Dermis blood vessel endothelial cell (primary cell): ENCODE results near the gene CRYGB. TPM values are rescaled to one million over a fixed set of nuclear protein-coding genes. Genes with fewer than 3 reads are reported as not detected.
A peak's percentile ranks its signal among the peaks of the same experiment; 100 is the strongest.
"Not testable (repeated sequence)": the region's sequence is repeated elsewhere in the genome, so short reads cannot be mapped to it uniquely, and the experiment has no call there.

Experiments
- DNase-seq: peaks from one replicate; pipeline ENCODE4 v3.0.0; 2010
- total RNA-seq: library from RNA; depleted of rRNA; stranded (reverse); fragments of >200 nt; gene quantifications from 2 replicates; pipeline ENCODE4 v1.2.3, GENCODE V29; 2014

Gene CRYGB
- total RNA-seq, 1 donor from 2014 or later, result not detected

DNA sequence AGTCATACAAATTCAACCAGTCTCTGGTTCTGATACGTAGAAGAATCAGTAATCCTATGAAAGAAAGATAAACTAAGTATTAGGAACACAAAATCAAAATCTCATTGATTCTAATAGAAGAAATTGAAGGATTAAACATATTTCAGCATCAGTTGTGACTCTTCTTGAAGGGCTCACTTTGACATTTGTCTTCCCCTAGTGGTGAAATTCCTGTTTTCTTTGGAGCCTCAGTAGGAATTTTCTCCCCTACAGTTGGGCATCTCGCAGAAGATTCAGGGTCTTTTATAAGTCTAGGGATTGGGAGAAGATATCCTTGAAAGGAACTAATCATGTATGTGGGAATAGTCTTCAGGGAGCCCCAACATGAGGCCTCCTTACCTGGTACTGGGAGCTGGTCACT, 2.8 kb upstream of the CRYGB start:
- DNase-seq, result no peak

GRCh38 chr2:208147759-208148158, 1.8 kb upstream of the CRYGB start:
- no peak for DNase-seq

DNA sequence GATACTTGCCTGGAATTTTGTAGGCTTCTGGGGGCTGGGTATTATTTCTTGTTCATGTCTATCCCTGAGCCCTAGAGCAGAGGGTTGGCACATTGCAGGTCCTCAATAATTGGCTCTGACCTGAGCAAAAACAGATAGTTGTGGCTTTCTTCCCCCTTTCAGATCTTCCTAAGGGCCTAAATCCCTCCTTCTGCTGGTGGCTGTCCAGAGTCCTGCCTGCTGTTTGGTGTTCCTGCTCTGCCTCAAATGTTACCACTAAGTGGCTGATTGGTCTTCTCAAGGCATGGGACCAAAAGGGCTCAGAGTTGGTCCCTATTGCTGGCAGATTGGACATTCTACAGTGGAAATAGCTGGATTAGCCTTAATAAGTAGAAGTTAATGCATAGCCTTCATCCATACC, 1.1 kb upstream of the CRYGB start:
- no peak for DNase-seq

DNA sequence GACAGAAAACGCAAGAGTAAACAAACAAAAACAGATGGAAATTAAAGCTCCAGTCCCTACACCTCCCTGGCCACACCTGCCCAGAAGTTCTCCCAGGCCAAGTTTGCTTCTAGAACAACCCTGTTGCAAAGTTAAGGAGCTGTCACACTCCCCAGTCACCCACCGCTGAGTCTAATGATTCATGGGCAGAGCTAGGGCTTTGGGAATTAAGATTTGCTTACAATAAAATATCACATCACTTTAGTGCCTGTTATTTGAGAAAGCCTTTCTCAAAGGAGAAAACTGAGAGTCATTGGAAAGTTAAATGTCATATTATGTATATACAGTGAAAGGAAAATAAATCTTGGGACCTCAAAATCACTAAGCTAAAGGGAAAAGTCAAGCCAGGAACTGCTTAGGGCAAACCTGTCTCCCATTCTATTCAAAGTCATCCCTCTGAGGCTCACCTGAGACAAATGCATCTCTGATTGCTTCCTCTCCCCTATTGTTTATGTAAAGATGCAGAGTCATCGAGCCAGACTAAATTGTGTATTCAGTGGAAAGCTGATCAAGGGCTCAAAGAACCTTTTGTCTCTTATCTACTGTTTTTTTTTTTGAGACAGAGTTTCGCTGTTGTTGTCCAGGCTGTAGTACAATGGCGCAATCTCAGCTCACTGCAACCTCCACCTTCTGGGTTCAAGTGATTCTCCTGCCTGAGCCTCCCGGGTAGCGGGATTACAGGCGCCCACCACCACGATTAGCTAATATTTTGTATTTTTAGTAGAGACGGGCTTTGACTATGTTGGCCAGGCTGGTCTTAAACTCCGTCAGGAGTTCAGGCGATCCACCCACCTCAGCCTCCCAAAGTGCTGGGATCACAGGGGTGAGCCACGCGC, 2.8 kb downstream of the CRYGB start:
- no peak for DNase-seq

GRCh38 chr2:208142240-208142924, 3.6 kb downstream of the CRYGB start:
- DNase-seq, result peak; percentile 32

DNA sequence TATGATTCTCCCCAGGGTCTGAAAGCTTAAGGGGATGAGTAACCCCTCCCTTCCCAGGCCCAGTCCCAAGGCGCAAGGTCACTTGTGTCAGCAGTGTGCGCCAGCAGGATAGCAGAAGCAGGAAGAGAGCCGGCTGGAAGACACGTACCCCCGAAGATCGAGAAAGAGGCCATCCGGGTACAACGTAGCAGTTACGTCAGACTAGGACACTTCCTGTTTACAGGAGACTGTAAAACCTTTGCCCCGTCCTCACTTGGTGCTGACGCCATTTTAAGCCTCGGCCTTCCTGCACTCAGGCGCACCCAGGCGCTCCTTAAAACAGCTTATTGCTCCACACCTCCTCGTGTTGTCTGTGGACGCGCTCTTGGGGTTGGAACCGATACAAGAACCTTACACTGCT, 6.5 kb downstream of the CRYGB start:
- DNase-seq, result no peak

- DNase-seq, result not testable (repeated sequence)
These were observed 7.6 kb downstream of the CRYGB start for GRCh38 chr2:208138334-208138733.

DNA sequence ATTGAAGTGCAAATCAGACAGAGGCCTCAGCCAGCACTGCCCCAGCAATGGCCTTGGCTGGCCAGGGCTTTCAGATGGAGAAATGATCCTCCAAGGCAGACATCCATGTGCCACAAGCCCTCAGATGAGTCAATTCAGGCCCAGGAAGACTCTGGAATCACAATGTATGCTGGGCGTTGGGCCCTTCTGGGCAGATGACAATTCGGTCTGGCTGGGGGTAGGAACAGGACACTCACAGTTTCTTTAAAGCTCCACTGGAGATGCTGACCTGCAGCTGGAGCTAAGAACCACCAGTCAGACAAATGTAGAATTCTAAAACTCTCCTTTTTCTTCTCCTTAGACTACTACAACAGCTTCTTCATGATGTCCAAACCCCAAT, 9.3 kb downstream of the CRYGB start:
- no peak for DNase-seq

GRCh38 chr2:208135794-208136715, 9.9 kb downstream of the CRYGB start:
- no peak for DNase-seq

DNA sequence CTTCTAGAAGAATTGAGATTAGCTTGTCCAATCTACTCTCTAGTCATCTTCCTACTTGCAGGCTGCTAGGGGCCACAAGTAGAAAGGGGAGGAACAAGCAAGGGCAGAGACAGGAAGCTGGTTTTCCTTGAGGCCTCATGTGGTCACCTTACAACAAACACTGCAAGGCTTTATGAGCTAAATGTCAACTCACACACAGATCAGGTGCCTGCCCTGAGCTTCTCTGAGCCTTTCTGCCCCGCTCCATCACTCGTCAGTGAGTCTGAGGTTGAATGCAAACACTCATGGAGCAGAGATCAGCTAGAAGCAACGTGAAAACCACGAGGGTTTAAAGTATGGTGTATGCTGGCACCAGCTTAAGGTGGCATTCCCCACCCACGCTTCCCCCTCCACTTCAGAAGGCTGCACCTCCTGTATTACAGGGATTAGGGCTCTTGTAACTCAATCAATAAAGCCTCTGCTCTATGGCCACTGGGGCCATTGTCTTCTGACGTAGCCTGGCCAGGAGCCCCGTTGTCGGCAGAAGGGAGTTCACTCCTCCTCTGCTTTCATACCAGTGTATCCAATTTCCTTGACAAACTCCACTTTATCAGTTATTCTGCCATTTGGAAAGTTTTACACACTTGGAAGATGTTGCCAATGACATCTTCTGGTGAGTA, 10.9 kb downstream of the CRYGB start:
- DNase-seq, result no peak

GRCh38 chr2:208130712-208131110, 15.2 kb downstream of the CRYGB start:
- no peak for DNase-seq

DNA sequence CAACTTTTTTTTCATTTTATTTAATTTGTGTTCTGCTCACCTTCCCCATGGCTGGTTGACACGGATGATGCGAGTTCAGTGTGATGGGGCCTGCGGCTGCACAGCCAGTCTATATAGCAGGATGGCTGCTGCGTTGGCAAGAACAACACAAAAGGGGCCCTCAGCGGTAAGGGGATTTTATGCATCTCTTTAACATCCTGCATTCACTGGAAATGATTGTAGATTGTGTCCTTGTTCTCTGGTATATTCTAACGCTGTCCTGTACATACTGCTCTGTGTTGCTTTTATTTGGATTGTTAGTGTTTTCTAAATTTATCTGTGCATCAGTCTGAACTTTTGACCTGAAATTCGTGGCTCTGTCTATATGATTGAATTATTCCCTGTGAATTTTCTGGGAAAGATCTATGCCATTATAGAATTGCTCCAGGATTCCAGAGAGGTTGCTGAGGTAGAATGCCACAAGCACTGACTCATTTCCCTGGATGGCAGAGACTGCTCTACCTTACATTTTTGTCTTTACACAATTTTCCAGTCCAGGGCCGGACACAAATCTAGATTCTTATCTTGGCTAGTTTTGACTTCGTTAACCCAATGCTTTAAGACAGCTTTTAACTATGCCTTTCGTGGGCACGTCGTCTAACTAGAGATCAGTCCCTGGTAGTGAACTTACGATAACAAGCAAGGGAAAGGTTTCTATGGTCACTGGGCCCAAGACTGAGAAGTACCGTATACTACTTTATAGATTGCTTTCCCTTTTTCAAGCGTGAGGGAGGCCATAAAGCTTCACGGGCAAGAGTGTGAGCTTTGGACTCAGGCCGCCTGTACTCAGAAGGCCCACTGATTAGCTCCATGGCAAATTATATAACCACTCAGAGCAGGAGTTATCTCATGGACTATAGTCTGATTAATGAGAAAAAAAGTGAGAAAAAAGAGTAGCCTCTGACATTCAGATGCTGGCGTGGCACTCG, 15.9 kb downstream of the CRYGB start, which contains the start of gene CRYGC:
CRYGC (minus strand) TSS at position 85 of the 968 bp plus-strand sequence; CDS start at position 49, 36 bp downstream.
- peak; percentile 13 for DNase-seq

GRCh38 chr2:208128136-208128535, 17.8 kb downstream of the CRYGB start:
- DNase-seq, result no peak

GRCh38 chr2:208127090-208127489, 18.9 kb downstream of the CRYGB start:
- DNase-seq, result no peak

GRCh38 chr2:208125251-208125650, 20.7 kb downstream of the CRYGB start:
- no peak for DNase-seq

- DNase-seq, result not testable (repeated sequence)
These were observed 21.8 kb downstream of the CRYGB start, which contains the start of gene CRYGD for GRCh38 chr2:208124013-208124715. Gene CRYGD, minus strand, starts transcription at chr2:208124524. Its CDS starts 51 bp downstream, at chr2:208124473.

DNA sequence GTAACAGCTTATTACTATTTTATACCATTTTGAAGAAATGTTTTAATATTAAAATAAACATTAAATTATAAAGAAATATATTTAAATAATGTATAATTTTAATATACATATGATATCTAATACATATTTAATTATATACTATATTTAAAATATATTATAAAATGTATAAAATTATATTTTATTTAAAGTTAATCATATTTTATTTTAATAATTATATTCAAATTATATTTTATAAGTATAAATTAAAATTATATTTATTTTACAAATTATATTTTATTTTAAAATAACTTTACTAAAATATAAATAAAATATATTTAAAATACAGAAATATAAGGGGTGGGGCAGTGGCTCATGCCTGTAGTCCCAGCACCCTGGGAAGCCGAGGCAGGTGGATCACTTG, 23.7 kb downstream of the CRYGB start:
- DNase-seq, result no peak

DNA sequence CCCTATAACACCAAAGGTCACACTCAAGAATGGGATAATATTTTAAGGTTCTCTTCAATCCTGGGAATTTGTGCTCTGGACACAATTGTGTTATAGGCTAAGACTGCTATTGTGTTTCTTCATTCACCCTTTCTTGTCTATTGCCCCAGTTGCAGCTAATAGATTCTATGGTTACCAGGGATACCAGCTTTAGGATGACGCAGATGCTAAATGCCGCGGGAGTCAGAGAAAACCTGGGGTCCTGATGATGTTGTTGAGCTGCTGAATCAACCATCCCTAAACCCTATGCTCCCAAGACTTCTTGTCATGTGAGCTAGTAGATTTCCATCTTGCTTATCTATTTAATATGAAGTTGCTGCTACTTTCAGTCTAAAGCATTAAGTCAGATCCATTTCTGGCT, 27.0 kb downstream of the CRYGB start:
- DNase-seq, result no peak

DNA sequence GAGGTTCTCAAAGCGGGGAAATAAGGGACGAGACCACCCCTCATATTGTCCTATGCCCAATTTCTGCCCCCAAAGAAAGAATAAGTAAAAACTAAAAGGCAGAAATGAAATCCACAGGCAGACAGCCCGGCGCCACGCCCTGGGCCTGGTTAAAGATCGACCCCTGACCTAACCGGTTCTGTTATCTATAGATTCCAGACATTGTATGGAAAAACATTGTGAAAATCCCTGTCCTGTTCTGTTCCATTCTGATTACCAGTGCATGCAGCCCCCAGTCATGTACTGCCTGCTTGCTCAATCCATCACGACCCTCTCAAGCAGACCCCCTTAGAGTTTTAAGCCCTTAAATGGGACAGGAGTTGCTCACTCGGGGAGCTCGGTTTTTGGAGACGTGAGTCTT, 28.6 kb downstream of the CRYGB start:
- not testable (repeated sequence) for DNase-seq

DNA sequence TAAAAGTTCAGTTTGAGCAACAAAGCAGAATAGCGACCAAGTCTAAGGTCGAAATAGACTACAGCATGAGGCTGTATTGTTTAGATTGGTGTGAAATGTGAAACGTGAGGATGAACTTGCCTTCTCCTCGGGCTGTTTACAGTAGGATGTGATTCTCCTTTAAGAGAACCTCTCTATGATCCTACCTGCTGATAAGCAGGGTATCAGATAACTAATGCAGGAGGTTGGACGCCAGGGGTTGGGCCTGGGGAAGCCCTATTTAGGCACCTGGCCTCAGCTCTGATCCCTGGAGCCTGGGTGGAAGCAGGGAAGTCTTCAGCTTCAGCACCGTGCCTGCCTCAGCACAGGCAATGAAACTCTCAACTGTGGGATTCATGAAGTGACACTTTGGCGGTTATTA, 33.0 kb downstream of the CRYGB start:
- DNase-seq, result no peak
